Measurements from ENCODE around the gene CH25H. TPM values are rescaled to one million over a fixed set of nuclear protein-coding genes. Genes with fewer than 3 reads are reported as not detected.

CH25H gene
- total RNA-seq, 2 donors from 2014 or later, result 0.98 to 1.8 TPM

- H3K9me3 ChIP-seq, result peaks cover 0 to 5% of the 10 kb centered on the region in 2 donors
- H3K4me3 ChIP-seq, result no peak overlapping the region
- no peak for TF ChIP-seq CTCF (IDR thresholded peaks at IDR 0.05)
- no peak for DNase-seq (ENCODE audit: low spot score)
- H3K27ac ChIP-seq, result no peak overlapping the region
- H3K4me1 ChIP-seq, result no peaks in the 10 kb centered on the region
- no peaks in the 10 kb centered on the region for H3K27me3 ChIP-seq
- no peaks in the 10 kb centered on the region for H3K36me3 ChIP-seq
Observed at GRCh38 chr10:89184638-89185037, 22.5 kb downstream of the CH25H start.

DNA sequence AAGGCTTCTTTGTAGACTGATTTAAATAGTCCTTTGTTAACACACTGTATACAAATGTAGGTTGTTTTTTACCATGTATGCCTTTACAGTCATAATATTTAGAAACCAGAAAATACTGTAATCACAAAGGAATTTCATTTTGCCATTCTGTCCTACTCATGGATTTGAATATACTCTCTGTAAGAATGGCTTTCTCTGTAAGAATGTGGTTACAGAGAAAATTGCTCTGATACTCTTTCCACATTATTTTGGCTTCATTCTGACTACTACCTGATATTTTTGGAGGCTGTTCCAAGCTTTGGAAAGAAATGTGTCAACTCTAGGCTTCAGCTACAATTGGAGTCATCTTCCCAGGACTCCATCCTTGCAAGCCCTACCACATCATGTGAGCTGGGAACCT is 23.5 kb downstream of the CH25H start:
- Histone ChIP-seq H3K27ac (no peak overlapping the region), H3K27me3 (no peaks in the 10 kb centered on the region), H3K9me3 (peaks cover 0 to 5% of the 10 kb centered on the region in 2 donors), H3K36me3 (no peaks in the 10 kb centered on the region), H3K4me3 (no peak overlapping the region), H3K4me1 (no peaks in the 10 kb centered on the region)
- no peak for TF ChIP-seq CTCF (IDR thresholded peaks at IDR 0.05)
- no peak for DNase-seq (ENCODE audit: low spot score)

DNA sequence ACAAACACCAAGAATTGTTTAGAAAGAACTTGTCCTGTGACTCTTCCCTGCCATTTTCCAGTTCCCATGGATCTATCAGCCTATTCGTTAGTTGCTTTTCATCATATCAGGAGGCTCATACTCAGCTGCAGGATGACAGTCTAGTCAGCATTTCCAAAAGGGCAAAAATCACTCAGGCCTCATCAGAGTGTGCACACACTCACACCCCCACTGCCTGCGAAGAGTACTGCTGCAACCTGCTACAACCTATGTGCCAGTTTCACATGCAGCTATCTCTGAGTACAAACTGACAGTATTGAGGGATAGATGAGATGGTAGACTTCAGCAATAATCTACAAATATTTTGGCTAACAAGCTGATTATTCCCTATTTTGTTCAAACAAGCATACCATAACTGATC is 24.2 kb downstream of the CH25H start:
- Histone ChIP-seq H3K9me3 (peaks cover 0 to 5% of the 10 kb centered on the region in 2 donors), H3K4me1 (no peaks in the 10 kb centered on the region), H3K27ac (no peak overlapping the region), H3K36me3 (no peaks in the 10 kb centered on the region), H3K4me3 (no peak overlapping the region), H3K27me3 (no peaks in the 10 kb centered on the region)
- TF ChIP-seq CTCF (IDR thresholded peaks at IDR 0.05), result no peak
- no peak for DNase-seq (ENCODE audit: low spot score)

GRCh38 chr10:89175816-89176215 is 31.3 kb downstream of the CH25H start:
- no peaks in the 10 kb centered on the region for H3K27me3 ChIP-seq
- H3K9me3 ChIP-seq, result peaks cover 0 to 5% of the 10 kb centered on the region in 2 donors
- no peak overlapping the region for H3K4me3 ChIP-seq
- no peak for TF ChIP-seq CTCF (IDR thresholded peaks at IDR 0.05)
- H3K36me3 ChIP-seq, result no peaks in the 10 kb centered on the region
- H3K4me1 ChIP-seq, result no peaks in the 10 kb centered on the region
- no peak for DNase-seq (ENCODE audit: low spot score)
- no peak overlapping the region for H3K27ac ChIP-seq

DNA sequence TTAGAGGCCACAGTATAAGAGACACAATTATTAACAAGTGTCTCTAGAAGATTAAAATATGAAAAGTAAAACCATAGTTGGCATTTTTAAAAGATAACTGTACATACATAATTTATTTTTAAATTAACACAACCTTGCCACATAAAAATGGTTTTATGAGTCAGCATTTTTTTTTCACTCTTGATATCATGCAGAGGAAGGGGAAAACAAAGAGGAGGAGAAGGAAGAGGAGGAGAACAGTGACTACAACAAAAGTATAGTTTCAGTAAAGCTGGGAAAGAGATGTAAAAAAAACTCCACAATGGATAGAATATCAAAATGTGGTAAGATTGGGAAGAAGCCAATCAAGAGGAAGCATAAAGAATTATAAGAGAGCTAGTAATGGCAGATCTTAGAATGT is 34.0 kb downstream of the CH25H start:
- no peaks in the 10 kb centered on the region for H3K4me1 ChIP-seq
- no peak for TF ChIP-seq CTCF (IDR thresholded peaks at IDR 0.05)
- H3K27ac ChIP-seq, result no peak overlapping the region
- no peaks in the 10 kb centered on the region for H3K9me3 ChIP-seq
- no peak overlapping the region for H3K4me3 ChIP-seq
- no peaks in the 10 kb centered on the region for H3K36me3 ChIP-seq
- DNase-seq (ENCODE audit: low spot score), result no peak
- no peaks in the 10 kb centered on the region for H3K27me3 ChIP-seq

DNA sequence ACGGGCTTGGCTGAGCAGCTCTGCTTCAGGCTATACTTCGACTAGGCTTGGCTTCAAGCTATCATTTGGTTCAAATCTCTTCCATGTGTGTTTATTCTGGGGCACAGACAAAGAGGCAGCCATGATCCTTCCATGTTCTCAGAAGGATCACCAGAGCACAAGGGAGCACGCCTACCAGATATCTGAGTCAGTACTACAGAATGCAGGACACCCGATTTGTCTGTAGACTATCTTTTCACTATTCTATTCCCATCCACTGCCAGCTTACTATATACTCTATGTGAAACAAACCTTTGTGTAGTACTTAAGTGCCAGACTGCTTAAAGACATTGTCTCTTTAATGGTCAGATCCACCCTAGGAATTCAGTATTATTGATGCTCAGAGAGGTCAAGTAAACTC is 35.1 kb downstream of the CH25H start:
- DNase-seq (ENCODE audit: low spot score), result no peak
- Histone ChIP-seq H3K4me1 (no peaks in the 10 kb centered on the region), H3K4me3 (no peak overlapping the region), H3K36me3 (no peaks in the 10 kb centered on the region), H3K27ac (no peak overlapping the region), H3K27me3 (no peaks in the 10 kb centered on the region), H3K9me3 (no peaks in the 10 kb centered on the region)
- TF ChIP-seq CTCF (IDR thresholded peaks at IDR 0.05), result no peak

Data from right atrium auricular region (tissue), 2 donors.